T-cell (primary cell): Measurements from ENCODE around the gene TUBGCP5. TPM values are rescaled to one million over a fixed set of nuclear protein-coding genes. Genes with fewer than 3 reads are reported as not detected.

Experiments used
- ATAC-seq, 4 experiments: fragments of 200-7000 bp in 3 of 4; fragments of 150-1000 bp in 1 of 4; cut with Tn5 transposase; replicated peaks in 1 of 4; 1 replicate in 3 of 4; 2 replicates in 1 of 4; pipeline ENCODE4 v1.10.0; 2021; ENCODE audit warnings: moderate library complexity in 3 of 4, mild to moderate bottlenecking in 2 of 4, moderate number of reproducible peaks in 1 of 4
- CTCF ChIA-PET, 2 donors: fragments of 300-600 bp; sonication (Branson Sonifier 250); formaldehyde crosslinking; loops; one replicate each; lab custom pipeline; 2022; ENCODE audit warnings: antibody characterized with exemption in 2 of 2; lab: Charles Lee
- POLR2A ChIA-PET, 2 donors: fragments of 300-600 bp; sonication (Branson Sonifier 250); formaldehyde crosslinking; loops; one replicate each; lab custom pipeline; 2022; ENCODE audit warnings: antibody characterized with exemption in 2 of 2; lab: Charles Lee
- DNase-seq, 35 experiments: peaks; one replicate each; pipeline versions ENCODE4 v3.0.0 to v3.0.0-alpha.2; 2013 to 2023
- H3K27ac ChIP-seq: one replicate; pipeline ENCODE4 v1.5.1; 2013; ENCODE audit warnings: low read length
- H3K27me3 ChIP-seq, 2 experiments: replicated peaks in 1 of 2; 1 replicate in 1 of 2; 2 replicates in 1 of 2; pipeline versions ENCODE4 v1.6.1 to v1.7.0; 2013; ENCODE audit warnings: low read length in 1 of 2, mixed read lengths in 1 of 2; ENCODE audit not compliant: control insufficient read depth in 2 of 2, insufficient read depth in 2 of 2; ENCODE audit errors: extremely low read depth in 1 of 2
- H3K36me3 ChIP-seq, 2 donors: 1 replicate in 1 of 2; 2 replicates in 1 of 2; pipeline versions ENCODE4 v1.6.1 to v1.7.0; 2013; ENCODE audit warnings: low read length in 1 of 2; ENCODE audit not compliant: control insufficient read depth in 2 of 2, insufficient read depth in 1 of 2; ENCODE audit errors: extremely low read depth in 1 of 2
- H3K4me1 ChIP-seq, 2 experiments: 1 replicate in 1 of 2; 2 replicates in 1 of 2; pipeline versions ENCODE4 v1.6.1 to v1.7.0; 2013; ENCODE audit warnings: low read length in 2 of 2, mixed read lengths in 1 of 2; ENCODE audit not compliant: insufficient read depth in 2 of 2, control insufficient read depth in 1 of 2; ENCODE audit errors: extremely low read depth in 1 of 2
- H3K4me3 ChIP-seq, 2 donors: 1 replicate in 1 of 2; 2 replicates in 1 of 2; pipeline versions ENCODE4 v1.5.1 to v1.7.0; 2013; ENCODE audit warnings: mild to moderate bottlenecking in 2 of 2, low read length in 1 of 2, moderate library complexity in 1 of 2; ENCODE audit not compliant: control insufficient read depth in 1 of 2; ENCODE audit errors: extremely low read depth in 1 of 2
- H3K9me3 ChIP-seq: 2 replicates; pipeline ENCODE4 v1.7.0; 2013
- H3K27ac Mint-ChIP-seq, 2 donors: one replicate each; pipeline ENCODE4 v1.8.0; 2020 to 2021; ENCODE audit warnings: mild to moderate bottlenecking in 2 of 2, mixed read lengths in 2 of 2
- H3K27me3 Mint-ChIP-seq, 2 donors: one replicate each; pipeline ENCODE4 v1.8.0; 2021 to 2022; ENCODE audit warnings: mixed read lengths in 2 of 2
- H3K36me3 Mint-ChIP-seq: one replicate; pipeline ENCODE4 v1.8.0; 2021; ENCODE audit warnings: mixed read lengths
- H3K4me1 Mint-ChIP-seq, 3 donors: one replicate each; pipeline ENCODE4 v1.8.0; 2020 to 2022; ENCODE audit warnings: mixed read lengths in 3 of 3, mild to moderate bottlenecking in 1 of 3
- H3K4me3 Mint-ChIP-seq, 3 donors: one replicate each; pipeline ENCODE4 v1.8.0; 2020 to 2022; ENCODE audit warnings: mild to moderate bottlenecking in 3 of 3, mixed read lengths in 3 of 3, moderate library complexity in 3 of 3
- H3K9me3 Mint-ChIP-seq, 3 donors: one replicate each; pipeline ENCODE4 v1.8.0; 2020 to 2022; ENCODE audit warnings: mixed read lengths in 3 of 3
- WGBS: methylation state at CpG from one replicate; pipeline ENCODE4 v1.1.5; 2013; ENCODE audit warnings: missing lambda C conversion rate; ENCODE audit not compliant: insufficient coverage; 5-methylcytosine and 5-hydroxymethylcytosine counted together
- total RNA-seq, 35 experiments: library from RNA in 6 of 35; stranded (reverse) in 6 of 35; fragments of 120-200 nt in 1 of 35; gene quantifications; one replicate each; pipeline versions ENCODE4 v1.2.1 to v1.2.4 and lab custom pipeline; 2013 to 2026

TUBGCP5 gene
- total RNA-seq, 5 donors from 2014 or later (not counting 1 experiment from before 2014, with no cell fraction given) = 17.1 to 23.4 (median 20.4) TPM

GRCh38 chr15:22978691-22979237 lies 60.6 kb downstream of the TUBGCP5 start:
- 14% methylated on average over 19 of the region's 22 CpGs for WGBS
- H3K36me3 ChIP-seq = no peaks in the 10 kb centered on the region
- peak in 3 of 35 experiments; percentile 3 to 7 (median 6) for DNase-seq
- Mint-ChIP-seq H3K36me3 (no peaks in the 10 kb centered on the region), H3K27me3 (peaks cover 10 to 18% of the 10 kb centered on the region in 2 donors), H3K27ac (peak overlapping the region in 1 of 2 donors; percentile 27), H3K9me3 (no peaks in the 10 kb centered on the region), H3K4me3 (peak overlapping the region; percentile 83 to 93 (median 89)), H3K4me1 (peaks cover 15 to 16% (median 15%) of the 10 kb centered on the region in 3 donors)
- ChIA-PET CTCF (interaction anchor here in 1 of 2 donors (0.6 kb wide), 1 partner anchor 12 kb away, joined by 3 read pairs; no protein-coding TSS in a partner anchor), POLR2A (no interaction called here)
- H3K27me3 ChIP-seq = peaks cover 0 to 26% of the 10 kb centered on the region in 2 experiments
- no peak overlapping the region for H3K27ac ChIP-seq
- H3K9me3 ChIP-seq = no peaks in the 10 kb centered on the region
- ATAC-seq = peak; percentile 26 to 55 (median 40)
- H3K4me1 ChIP-seq = peaks cover 3 to 16% of the 10 kb centered on the region in 2 experiments
- peak overlapping the region; percentile 58 to 95 for H3K4me3 ChIP-seq

- Histone ChIP-seq H3K27ac (no peak overlapping the region), H3K4me3 (no peak overlapping the region), H3K9me3 (no peaks in the 10 kb centered on the region), H3K4me1 (peaks cover 3 to 12% of the 10 kb centered on the region in 2 experiments), H3K27me3 (peaks cover 0 to 17% of the 10 kb centered on the region in 2 experiments), H3K36me3 (no peaks in the 10 kb centered on the region)
- no peaks in the 10 kb centered on the region for H3K36me3 Mint-ChIP-seq
- H3K4me1 Mint-ChIP-seq = peaks cover 14 to 18% (median 15%) of the 10 kb centered on the region in 3 donors
- peaks cover 9 to 18% of the 10 kb centered on the region in 2 donors for H3K27me3 Mint-ChIP-seq
- H3K9me3 Mint-ChIP-seq = no peaks in the 10 kb centered on the region
- no CpG with 5 or more reads among the region's 4 CpGs for WGBS
- ChIA-PET CTCF (no interaction called here), POLR2A (interaction anchor here in 1 of 2 donors (0.6 kb wide), 1 partner anchor 86 kb away, joined by 3 read pairs; no protein-coding TSS in a partner anchor)
- H3K27ac Mint-ChIP-seq = no peak overlapping the region
- DNase-seq (no peak), ATAC-seq (no peak)
- no peak overlapping the region for H3K4me3 Mint-ChIP-seq
Measured at GRCh38 chr15:22974745-22975144, 64.6 kb downstream of the TUBGCP5 start.

DNA sequence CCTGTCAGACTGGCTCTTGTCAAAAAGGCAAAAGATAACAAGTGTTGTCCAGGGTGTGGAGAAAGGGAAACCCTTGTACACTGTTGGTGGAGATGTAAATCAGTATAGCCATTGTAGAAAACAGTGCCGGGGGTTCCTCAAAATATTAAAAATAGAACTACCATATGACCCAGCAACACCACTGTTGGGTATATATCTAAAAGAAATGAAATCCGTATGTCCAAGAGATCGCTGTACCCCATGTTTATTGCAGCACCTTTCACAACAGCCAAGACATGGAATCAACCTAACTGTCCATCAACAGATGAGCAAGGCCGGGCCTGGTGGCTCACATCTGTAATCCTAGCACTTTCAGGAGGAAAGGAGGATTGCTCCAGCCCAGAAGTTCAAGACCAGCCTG lies 65.4 kb downstream of the TUBGCP5 start:
- Histone ChIP-seq H3K9me3 (no peaks in the 10 kb centered on the region), H3K4me1 (peaks cover 0 to 4% of the 10 kb centered on the region in 2 experiments), H3K36me3 (no peaks in the 10 kb centered on the region), H3K4me3 (no peak overlapping the region), H3K27me3 (peaks cover 0 to 9% of the 10 kb centered on the region in 2 experiments), H3K27ac (no peak overlapping the region)
- no peaks in the 10 kb centered on the region for H3K36me3 Mint-ChIP-seq
- H3K9me3 Mint-ChIP-seq = peaks cover 0 to 4% (median 0%) of the 10 kb centered on the region in 3 donors
- no peak overlapping the region for H3K4me3 Mint-ChIP-seq
- no CpG with 5 or more reads among the region's 4 CpGs for WGBS
- no peak overlapping the region for H3K27ac Mint-ChIP-seq
- peaks cover 4 to 10% of the 10 kb centered on the region in 2 donors for H3K27me3 Mint-ChIP-seq
- ATAC-seq (no peak), DNase-seq (no peak)
- POLR2A ChIA-PET = no interaction called here
- CTCF ChIA-PET = no interaction called here
- H3K4me1 Mint-ChIP-seq = peaks cover 7 to 12% (median 7%) of the 10 kb centered on the region in 3 donors

DNA sequence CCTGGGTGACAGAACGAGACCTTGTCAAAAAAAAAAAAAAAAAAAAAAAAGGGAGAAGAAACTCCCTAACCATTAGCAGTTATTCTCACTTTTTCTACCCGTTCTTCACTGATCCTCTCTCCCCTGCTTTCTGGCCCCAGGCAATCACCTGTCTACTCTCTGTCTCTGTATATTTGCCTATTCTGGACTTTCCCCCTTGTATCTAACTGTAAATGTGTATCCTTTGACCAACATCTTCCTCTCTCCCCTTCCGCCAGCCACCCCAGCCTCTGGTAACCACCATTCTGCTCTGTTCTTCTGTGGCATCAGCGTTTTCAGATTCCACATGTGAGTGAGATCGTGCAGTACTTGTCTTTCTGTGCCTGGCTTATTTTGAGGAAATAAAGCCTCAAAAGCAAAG lies 66.1 kb downstream of the TUBGCP5 start:
- no peak for ATAC-seq
- Mint-ChIP-seq H3K4me3 (no peak overlapping the region), H3K4me1 (peaks cover 0 to 6% (median under 1%) of the 10 kb centered on the region in 3 donors), H3K27me3 (peaks cover 0 to 4% of the 10 kb centered on the region in 2 donors), H3K9me3 (peaks cover 0 to 4% (median 0%) of the 10 kb centered on the region in 3 donors), H3K27ac (no peak overlapping the region), H3K36me3 (no peaks in the 10 kb centered on the region)
- DNase-seq = no peak
- Histone ChIP-seq H3K4me3 (no peak overlapping the region), H3K4me1 (no peaks in the 10 kb centered on the region), H3K27me3 (peaks cover 0 to 5% of the 10 kb centered on the region in 2 experiments), H3K27ac (no peak overlapping the region), H3K36me3 (no peaks in the 10 kb centered on the region), H3K9me3 (no peaks in the 10 kb centered on the region)
- ChIA-PET POLR2A (no interaction called here), CTCF (no interaction called here)
- 74% methylated on average over 2 of the region's 5 CpGs for WGBS

DNA sequence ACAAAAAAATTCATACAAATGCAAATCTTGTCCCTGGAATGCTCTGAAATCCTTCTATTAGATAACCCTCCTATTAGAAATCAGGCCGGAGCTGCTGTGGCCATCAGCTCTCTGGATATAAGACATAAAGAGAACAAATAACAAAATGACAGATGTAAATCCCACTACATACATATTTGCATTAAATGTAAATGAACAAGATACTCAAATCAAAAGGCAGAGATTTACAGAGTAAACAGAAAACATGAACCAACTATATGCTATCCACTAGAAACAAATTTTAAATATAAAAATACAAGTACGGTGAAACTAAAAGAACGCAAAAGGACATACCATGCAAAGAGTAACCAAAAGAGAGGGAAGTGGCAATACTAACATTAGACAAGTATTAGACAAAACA lies 69.9 kb downstream of the TUBGCP5 start:
- WGBS = no CpG with 5 or more reads among the region's 3 CpGs
- Mint-ChIP-seq H3K9me3 (peaks cover 0 to 4% (median 0%) of the 10 kb centered on the region in 3 donors), H3K27ac (no peak overlapping the region), H3K4me3 (no peak overlapping the region), H3K4me1 (peaks cover 0 to 3% (median 0%) of the 10 kb centered on the region in 3 donors), H3K36me3 (no peaks in the 10 kb centered on the region), H3K27me3 (no peaks in the 10 kb centered on the region)
- H3K4me1 ChIP-seq = no peaks in the 10 kb centered on the region
- no peaks in the 10 kb centered on the region for H3K36me3 ChIP-seq
- H3K27ac ChIP-seq = no peak overlapping the region
- DNase-seq (no peak), ATAC-seq (no peak)
- H3K9me3 ChIP-seq = no peaks in the 10 kb centered on the region
- CTCF ChIA-PET = no interaction called here
- H3K4me3 ChIP-seq = no peak overlapping the region
- H3K27me3 ChIP-seq = peaks cover 0 to 4% of the 10 kb centered on the region in 2 experiments
- POLR2A ChIA-PET = no interaction called here

GRCh38 chr15:22968366-22968765 lies 71.0 kb downstream of the TUBGCP5 start:
- Mint-ChIP-seq H3K36me3 (no peaks in the 10 kb centered on the region), H3K27ac (no peak overlapping the region), H3K27me3 (no peaks in the 10 kb centered on the region), H3K9me3 (peaks cover 0 to 4% (median 0%) of the 10 kb centered on the region in 3 donors), H3K4me1 (peaks cover 0 to 2% (median 0%) of the 10 kb centered on the region in 3 donors), H3K4me3 (no peak overlapping the region)
- ATAC-seq = no peak
- Histone ChIP-seq H3K36me3 (no peaks in the 10 kb centered on the region), H3K27ac (no peak overlapping the region), H3K9me3 (no peaks in the 10 kb centered on the region), H3K4me3 (no peak overlapping the region), H3K27me3 (peaks cover 0 to 4% of the 10 kb centered on the region in 2 experiments), H3K4me1 (no peaks in the 10 kb centered on the region)
- ChIA-PET POLR2A (no interaction called here), CTCF (no interaction called here)
- WGBS = 70% methylated on average over 5 of the region's 5 CpGs
- DNase-seq = no peak
